MCF 10A (cell line): ENCODE measurements around the gene WNT7B. TPM values are rescaled to one million over a fixed set of nuclear protein-coding genes. Genes with fewer than 3 reads are reported as not detected.

Experiments
- BruUV-seq: library from RNA; stranded (reverse); fragments of 400-500 nt; replicated peaks from 2 replicates; lab custom pipeline; 2021; lab: Mats Ljungman, UMichigan
- CTCF ChIA-PET: fragments of 300-600 bp; sonication (Branson Sonifier 250); formaldehyde crosslinking; extraction: SDS; loops from one replicate; lab custom pipeline; 2021; ENCODE audit warnings: antibody characterized with exemption, inconsistent platforms; lab: Yijun Ruan, JAX
- POLR2A ChIA-PET: fragments of 300-600, 350-650 bp; sonication (Branson Sonifier 250); formaldehyde crosslinking; extraction: SDS; loops from one replicate; lab custom pipeline; 2020; ENCODE audit warnings: antibody characterized with exemption, inconsistent platforms; lab: Yijun Ruan, JAX
- DNase-seq: peaks from one replicate; pipeline ENCODE4 v3.0.0-alpha.2; 2018; ENCODE audit not compliant: unreplicated experiment
- H3K27ac Mint-ChIP-seq: one replicate; pipeline ENCODE4 v1.8.0; 2022; ENCODE audit warnings: mild to moderate bottlenecking, low read depth, mixed read lengths; ENCODE audit not compliant: unreplicated experiment
- H3K27me3 Mint-ChIP-seq: one replicate; pipeline ENCODE4 v1.8.0; 2022; ENCODE audit warnings: mixed read lengths; ENCODE audit not compliant: insufficient read depth, unreplicated experiment
- H3K36me3 Mint-ChIP-seq: one replicate; pipeline ENCODE4 v1.8.0; 2022; ENCODE audit warnings: mild to moderate bottlenecking, moderate library complexity, mixed read lengths; ENCODE audit not compliant: insufficient read depth, unreplicated experiment
- H3K4me1 Mint-ChIP-seq: one replicate; pipeline ENCODE4 v1.8.0; 2022; ENCODE audit warnings: mixed read lengths; ENCODE audit not compliant: insufficient read depth, unreplicated experiment
- H3K4me3 Mint-ChIP-seq: one replicate; pipeline ENCODE4 v1.8.0; 2022; ENCODE audit warnings: mild to moderate bottlenecking, moderate library complexity, mixed read lengths; ENCODE audit not compliant: unreplicated experiment
- H3K9me3 Mint-ChIP-seq: one replicate; pipeline ENCODE4 v1.8.0; 2022; ENCODE audit warnings: mixed read lengths; ENCODE audit not compliant: unreplicated experiment
- CTCF ChIP-seq: fragments of 200-600 bp; IDR thresholded peaks from one replicate; pipeline ENCODE4 v1.8.0; 2022; ENCODE audit warnings: antibody characterized with exemption, mild to moderate bottlenecking; ENCODE audit not compliant: unreplicated experiment
- intact Hi-C: fragments of 100-400 bp; cut with micrococcal nuclease; formaldehyde crosslinking; loops from 2 replicates; pipeline ENCODE4 v1.14.1; 2022
- total RNA-seq: library from RNA; stranded (reverse); gene quantifications from 2 replicates; pipeline ENCODE4 v1.2.3, GENCODE V29; 2022

WNT7B gene
- total RNA-seq, 1 experiment from 2014 or later: 0.28 TPM

DNA sequence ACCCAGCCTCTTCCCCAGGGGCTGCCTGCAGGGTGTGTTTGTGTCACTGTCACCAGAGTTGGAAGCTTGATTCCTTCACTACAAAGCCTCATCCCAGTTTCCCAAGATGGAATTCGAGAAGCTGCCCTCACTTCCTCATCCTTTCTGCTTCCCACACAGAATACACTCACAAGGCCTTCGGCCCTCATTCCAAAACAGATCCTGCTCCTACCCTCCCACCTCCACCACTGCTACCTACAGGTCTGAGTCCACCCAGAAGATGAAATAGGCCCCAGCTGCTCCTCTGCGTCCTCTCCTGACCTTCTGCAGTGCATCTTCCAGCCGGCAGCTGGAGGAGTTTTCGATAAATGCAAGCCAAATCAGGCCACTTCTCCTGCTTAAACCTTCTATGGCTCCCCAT lies 6.8 kb upstream of the WNT7B start:
- ChIA-PET POLR2A (no interaction called here), CTCF (interaction anchor here (0.5 to 3.1 kb wide), 5 partner anchors 8 to 406 kb away, joined by 3 to 21 read pairs (median 5); no protein-coding TSS in a partner anchor)
- Mint-ChIP-seq H3K4me3 (no peak overlapping the region), H3K27me3 (peaks cover 20% of the 10 kb centered on the region), H3K4me1 (no peaks in the 10 kb centered on the region), H3K9me3 (no peaks in the 10 kb centered on the region), H3K36me3 (no peaks in the 10 kb centered on the region), H3K27ac (no peak overlapping the region)
- TF ChIP-seq CTCF: no peak
- intact Hi-C loops: no loop called here
- no peak for DNase-seq
- no TSS peak for BruUV-seq

DNA sequence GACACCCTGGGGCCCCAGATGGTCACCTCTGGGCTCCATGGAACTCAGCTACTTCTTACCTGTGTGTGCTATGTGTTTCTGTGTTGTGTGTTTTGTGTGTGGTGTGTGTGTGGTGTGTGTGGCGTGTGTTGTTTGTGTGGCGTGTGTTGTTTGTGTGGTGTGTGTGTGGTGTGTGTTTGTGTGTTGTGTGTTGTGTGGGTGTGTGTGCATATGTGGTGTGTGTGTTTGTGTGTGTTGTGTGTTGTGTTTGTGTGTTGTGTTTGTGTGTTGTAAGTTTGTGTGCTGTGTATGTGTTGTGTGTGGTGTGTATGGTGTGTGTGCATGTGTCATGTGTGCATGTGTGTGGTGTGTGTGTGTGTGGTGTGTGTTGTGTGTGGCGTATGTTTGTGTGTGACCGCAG lies 3.8 kb upstream of the WNT7B start:
- no peak for DNase-seq
- no peak overlapping the region for H3K4me3 Mint-ChIP-seq
- no peak for TF ChIP-seq CTCF
- no peaks in the 10 kb centered on the region for H3K36me3 Mint-ChIP-seq
- no TSS peak for BruUV-seq
- H3K27ac Mint-ChIP-seq: no peak overlapping the region
- H3K4me1 Mint-ChIP-seq: no peaks in the 10 kb centered on the region
- ChIA-PET CTCF (interaction anchor here (0.5 to 1.3 kb wide), 6 partner anchors 117 to 470 kb away, joined by 3 to 5 read pairs (median 3); no protein-coding TSS in a partner anchor), POLR2A (interaction anchor here (0.9 kb wide), 1 partner anchor 118 kb away, joined by 3 read pairs; no protein-coding TSS in a partner anchor)
- peaks cover 9% of the 10 kb centered on the region for H3K27me3 Mint-ChIP-seq
- no peaks in the 10 kb centered on the region for H3K9me3 Mint-ChIP-seq
- intact Hi-C loops: no loop called here

- intact Hi-C loops: no loop called here
- Mint-ChIP-seq H3K27ac (no peak overlapping the region), H3K4me3 (no peak overlapping the region), H3K4me1 (no peaks in the 10 kb centered on the region), H3K36me3 (no peaks in the 10 kb centered on the region), H3K9me3 (no peaks in the 10 kb centered on the region), H3K27me3 (peaks cover 9% of the 10 kb centered on the region)
- ChIA-PET CTCF (interaction anchor here (0.9 to 1.3 kb wide), 2 partner anchors 116 to 322 kb away, joined by 4 to 5 read pairs; no protein-coding TSS in a partner anchor), POLR2A (interaction anchor here (0.9 kb wide), 1 partner anchor 117 kb away, joined by 3 read pairs; no protein-coding TSS in a partner anchor)
- DNase-seq: no peak
- BruUV-seq: no TSS peak
- TF ChIP-seq CTCF: no peak
Measured at GRCh38 chr22:45980268-45980570, 3.3 kb upstream of the WNT7B start.

DNA sequence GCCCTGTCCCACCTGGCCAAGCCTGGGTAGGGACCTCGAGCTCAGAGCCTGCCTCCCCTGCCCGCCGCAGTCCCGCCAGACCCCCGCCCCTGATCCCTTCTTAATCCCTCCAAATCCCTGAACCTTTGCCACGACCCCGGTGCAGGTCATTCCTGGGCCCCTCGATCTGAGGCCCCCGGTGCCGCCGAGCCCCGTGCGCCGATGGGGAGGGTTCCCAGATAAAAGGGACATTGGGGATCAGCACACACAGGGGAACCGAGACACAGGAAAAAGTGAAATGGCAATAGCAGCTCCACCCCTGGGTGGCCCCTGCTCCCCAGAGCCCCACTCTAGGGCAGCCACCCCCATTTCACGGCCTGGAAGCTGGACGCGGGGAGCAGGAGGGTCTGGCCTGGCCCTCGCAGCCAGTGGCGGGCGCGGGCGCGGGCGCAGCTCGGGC lies 1.3 kb upstream of the WNT7B start:
- no peak for DNase-seq
- peak overlapping the region; percentile 49 for H3K4me3 Mint-ChIP-seq
- intact Hi-C loops: no loop called here
- H3K27ac Mint-ChIP-seq: no peak overlapping the region
- no peaks in the 10 kb centered on the region for H3K36me3 Mint-ChIP-seq
- H3K4me1 Mint-ChIP-seq: no peaks in the 10 kb centered on the region
- no peaks in the 10 kb centered on the region for H3K9me3 Mint-ChIP-seq
- no peaks in the 10 kb centered on the region for H3K27me3 Mint-ChIP-seq
- TF ChIP-seq CTCF: no peak
- no TSS peak for BruUV-seq
- ChIA-PET POLR2A (interaction anchor here (0.6 to 0.7 kb wide), 2 partner anchors 18 to 425 kb away, joined by 4 read pairs; no protein-coding TSS in a partner anchor), CTCF (interaction anchor here (0.6 to 0.9 kb wide), 4 partner anchors 535 to 674 kb away, joined by 3 to 5 read pairs (median 4); no protein-coding TSS in a partner anchor)
